Activated naive CD8-positive, alpha-beta T cell treated with anti-CD3 and anti-CD28 coated beads for 36 hours (primary cell): Measurements from ENCODE around the gene ENO1. TPM values are rescaled to one million over a fixed set of nuclear protein-coding genes. Genes with fewer than 3 reads are reported as not detected.
"Not testable (repeated sequence)": the region's sequence is repeated elsewhere in the genome, so short reads cannot be mapped to it uniquely, and the experiment has no call there.

Experiments
- DNase-seq: peaks from one replicate; pipeline ENCODE4 v3.0.0; 2021
- H3K27ac Mint-ChIP-seq: one replicate; pipeline ENCODE4 v1.8.0; 2022; ENCODE audit warnings: mild to moderate bottlenecking, moderate library complexity, mixed read lengths
- H3K27me3 Mint-ChIP-seq: one replicate; pipeline ENCODE4 v1.8.0; 2022; ENCODE audit warnings: mild to moderate bottlenecking, mixed read lengths
- H3K36me3 Mint-ChIP-seq: one replicate; pipeline ENCODE4 v1.8.0; 2021; ENCODE audit warnings: mild to moderate bottlenecking, mixed read lengths
- H3K4me1 Mint-ChIP-seq: one replicate; pipeline ENCODE4 v1.8.0; 2021; ENCODE audit warnings: mixed read lengths
- H3K4me3 Mint-ChIP-seq: one replicate; pipeline ENCODE4 v1.8.0; 2022; ENCODE audit warnings: mild to moderate bottlenecking, moderate library complexity, mixed read lengths
- H3K9me3 Mint-ChIP-seq: one replicate; pipeline ENCODE4 v1.8.0; 2022; ENCODE audit warnings: mixed read lengths
- total RNA-seq, 2 experiments: library from RNA; stranded (reverse); gene quantifications; one replicate each; pipeline ENCODE4 v1.2.3, GENCODE V29; 2021

ENO1 gene
- total RNA-seq, 2 experiments from 2014 or later, result 3,744 to 3,761 TPM

DNA sequence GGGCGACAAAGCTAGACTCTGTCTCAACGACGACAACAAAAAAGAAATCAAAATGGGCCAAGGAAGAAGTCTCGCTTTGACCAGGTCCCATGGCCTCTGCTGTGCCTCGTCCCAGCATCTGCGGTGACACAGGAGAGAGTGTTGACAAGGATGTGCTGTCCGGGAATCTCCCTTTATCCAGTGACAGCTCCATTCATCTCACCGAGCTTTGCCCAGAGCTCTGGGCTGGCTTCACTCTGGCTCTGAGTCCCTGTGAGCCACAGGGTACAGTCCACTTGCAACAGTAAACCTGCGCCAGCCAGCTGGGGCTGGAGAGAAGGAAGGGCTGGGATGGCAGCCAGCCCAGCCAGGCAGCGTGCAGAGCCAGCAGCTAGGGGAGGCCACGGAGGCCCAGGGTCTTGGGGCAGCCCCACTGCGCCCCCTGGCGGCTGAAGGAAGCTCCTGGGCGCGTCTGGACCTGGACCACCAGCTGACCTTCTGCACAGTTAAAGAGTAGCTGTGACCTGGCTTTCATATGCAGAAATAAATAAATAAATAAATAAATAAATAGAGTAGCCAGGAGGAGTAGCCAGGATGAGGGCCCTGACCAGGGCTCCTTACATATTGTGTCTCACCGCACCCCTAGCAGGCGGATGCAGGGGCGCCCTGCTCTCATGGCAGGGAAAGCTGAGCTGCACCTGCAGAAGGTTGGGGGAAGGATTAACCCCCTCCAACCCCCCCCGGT lies 29.7 kb downstream of the ENO1 start:
- H3K4me1 Mint-ChIP-seq, result peaks cover 6% of the 10 kb centered on the region
- no peaks in the 10 kb centered on the region for H3K27me3 Mint-ChIP-seq
- H3K36me3 Mint-ChIP-seq, result no peaks in the 10 kb centered on the region
- no peaks in the 10 kb centered on the region for H3K9me3 Mint-ChIP-seq
- peak; percentile 79 for DNase-seq
- no peak overlapping the region for H3K4me3 Mint-ChIP-seq
- no peak overlapping the region for H3K27ac Mint-ChIP-seq

GRCh38 chr1:8847990-8848389 lies 30.5 kb downstream of the ENO1 start:
- Mint-ChIP-seq H3K9me3 (no peaks in the 10 kb centered on the region), H3K27me3 (no peaks in the 10 kb centered on the region), H3K36me3 (no peaks in the 10 kb centered on the region), H3K4me1 (peaks cover 6% of the 10 kb centered on the region), H3K4me3 (no peak overlapping the region), H3K27ac (no peak overlapping the region)
- DNase-seq, result no peak

GRCh38 chr1:8846263-8846662 lies 32.2 kb downstream of the ENO1 start:
- Mint-ChIP-seq H3K36me3 (no peaks in the 10 kb centered on the region), H3K4me3 (no peak overlapping the region), H3K4me1 (peaks cover 6% of the 10 kb centered on the region), H3K27me3 (no peaks in the 10 kb centered on the region), H3K9me3 (no peaks in the 10 kb centered on the region), H3K27ac (no peak overlapping the region)
- DNase-seq, result no peak

DNA sequence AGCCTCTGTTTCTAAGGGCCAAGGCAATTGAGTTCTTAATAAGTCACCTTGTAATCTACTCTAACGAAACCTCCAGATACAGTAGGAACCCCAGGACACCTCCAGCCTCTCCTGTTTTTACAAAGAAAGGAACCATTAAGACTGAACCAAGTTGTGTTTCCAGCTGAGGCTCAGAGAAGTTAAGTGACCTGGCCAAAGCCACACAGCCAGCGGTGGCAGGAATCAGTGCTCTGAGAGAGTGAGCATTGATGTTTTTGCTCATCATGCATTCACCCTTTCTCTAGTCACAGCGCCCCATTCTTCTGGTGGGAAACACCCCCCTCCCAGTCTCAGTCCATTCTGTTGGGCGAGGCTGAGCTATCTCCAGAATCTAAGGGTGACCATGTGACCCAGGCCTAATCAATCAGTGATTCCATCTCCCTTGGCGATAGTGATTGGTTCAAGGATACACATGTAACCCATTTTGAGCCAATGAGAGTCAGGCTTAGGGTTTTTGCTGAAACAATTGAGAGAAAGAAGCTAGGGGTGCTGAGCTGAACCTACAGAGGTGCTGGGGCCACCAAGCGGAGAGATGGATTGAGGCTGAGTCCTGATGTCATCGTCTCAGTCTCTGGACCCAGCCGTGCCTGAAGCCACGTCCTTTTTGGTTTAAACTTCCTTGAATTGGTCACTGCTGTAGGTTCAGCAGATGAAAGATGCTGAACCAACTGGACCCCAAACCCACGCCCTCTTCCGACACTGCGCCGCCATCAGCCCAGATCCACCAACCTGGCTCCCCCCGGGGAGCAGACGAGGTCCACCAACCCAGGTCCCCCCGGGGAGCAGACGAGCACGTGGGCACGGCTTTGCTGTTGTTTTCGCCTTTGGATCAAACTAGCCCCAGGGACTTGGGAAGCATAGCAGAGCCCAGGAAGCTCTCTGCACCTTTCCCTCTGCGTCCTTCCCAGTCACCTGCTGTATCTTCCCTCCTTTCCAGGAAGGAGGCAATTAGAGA lies 33.1 kb downstream of the ENO1 start:
- H3K27ac Mint-ChIP-seq, result no peak overlapping the region
- peaks cover 6% of the 10 kb centered on the region for H3K4me1 Mint-ChIP-seq
- no peak overlapping the region for H3K4me3 Mint-ChIP-seq
- no peaks in the 10 kb centered on the region for H3K36me3 Mint-ChIP-seq
- peaks cover 1% of the 10 kb centered on the region for H3K9me3 Mint-ChIP-seq
- no peak for DNase-seq
- H3K27me3 Mint-ChIP-seq, result no peaks in the 10 kb centered on the region

- Mint-ChIP-seq H3K9me3 (peaks cover 3% of the 10 kb centered on the region), H3K4me1 (peaks cover 6% of the 10 kb centered on the region), H3K4me3 (no peak overlapping the region), H3K27ac (no peak overlapping the region), H3K36me3 (peaks cover 4% of the 10 kb centered on the region), H3K27me3 (no peaks in the 10 kb centered on the region)
- no peak for DNase-seq
Observed at GRCh38 chr1:8844501-8845006, 33.9 kb downstream of the ENO1 start.

DNA sequence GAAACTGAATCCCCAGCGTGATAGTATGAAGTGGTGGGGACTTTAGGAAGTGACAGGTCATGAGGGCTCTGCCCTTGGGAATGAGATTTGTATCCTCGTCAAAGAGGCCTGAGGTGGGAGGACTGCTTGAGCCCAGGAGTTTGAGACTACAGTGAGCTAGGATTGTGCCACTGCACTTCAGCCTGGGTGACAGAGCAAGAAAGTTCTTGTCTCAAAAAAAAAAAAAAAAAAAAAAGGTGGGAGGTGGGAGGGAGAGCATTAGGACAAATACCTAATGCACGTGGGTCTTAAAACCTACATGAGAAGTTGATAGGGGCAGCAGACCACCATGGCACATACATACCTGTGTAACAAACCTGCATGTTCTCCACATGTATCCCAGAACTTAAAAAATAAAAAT lies 37.1 kb downstream of the ENO1 start:
- Mint-ChIP-seq H3K9me3 (peaks cover 3% of the 10 kb centered on the region), H3K36me3 (peaks cover 4% of the 10 kb centered on the region), H3K27me3 (no peaks in the 10 kb centered on the region), H3K27ac (no peak overlapping the region), H3K4me1 (no peaks in the 10 kb centered on the region), H3K4me3 (no peak overlapping the region)
- no peak for DNase-seq

DNA sequence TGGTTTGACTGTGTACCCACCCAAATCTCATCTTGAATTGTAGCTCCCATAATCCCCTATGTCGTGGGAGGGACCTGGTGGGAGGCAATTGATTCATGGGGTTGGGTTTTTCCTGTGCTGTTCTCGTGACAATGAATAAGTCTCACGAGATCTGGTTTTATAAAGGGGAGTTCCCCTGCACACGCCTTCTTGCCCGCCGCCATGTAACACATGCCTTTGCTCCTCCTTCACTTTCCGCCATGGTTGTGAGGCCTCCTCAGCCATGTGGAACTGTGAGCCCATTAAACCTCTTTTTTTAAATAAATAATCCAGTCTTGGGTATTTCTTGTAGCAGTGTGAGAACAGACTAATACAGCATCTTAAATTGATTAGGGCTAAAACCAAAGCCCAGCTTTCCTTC lies 38.5 kb downstream of the ENO1 start:
- H3K9me3 Mint-ChIP-seq, result peaks cover 3% of the 10 kb centered on the region
- no peak for DNase-seq
- H3K27me3 Mint-ChIP-seq, result no peaks in the 10 kb centered on the region
- no peak overlapping the region for H3K27ac Mint-ChIP-seq
- no peaks in the 10 kb centered on the region for H3K4me1 Mint-ChIP-seq
- H3K36me3 Mint-ChIP-seq, result peaks cover 4% of the 10 kb centered on the region
- H3K4me3 Mint-ChIP-seq, result no peak overlapping the region

DNA sequence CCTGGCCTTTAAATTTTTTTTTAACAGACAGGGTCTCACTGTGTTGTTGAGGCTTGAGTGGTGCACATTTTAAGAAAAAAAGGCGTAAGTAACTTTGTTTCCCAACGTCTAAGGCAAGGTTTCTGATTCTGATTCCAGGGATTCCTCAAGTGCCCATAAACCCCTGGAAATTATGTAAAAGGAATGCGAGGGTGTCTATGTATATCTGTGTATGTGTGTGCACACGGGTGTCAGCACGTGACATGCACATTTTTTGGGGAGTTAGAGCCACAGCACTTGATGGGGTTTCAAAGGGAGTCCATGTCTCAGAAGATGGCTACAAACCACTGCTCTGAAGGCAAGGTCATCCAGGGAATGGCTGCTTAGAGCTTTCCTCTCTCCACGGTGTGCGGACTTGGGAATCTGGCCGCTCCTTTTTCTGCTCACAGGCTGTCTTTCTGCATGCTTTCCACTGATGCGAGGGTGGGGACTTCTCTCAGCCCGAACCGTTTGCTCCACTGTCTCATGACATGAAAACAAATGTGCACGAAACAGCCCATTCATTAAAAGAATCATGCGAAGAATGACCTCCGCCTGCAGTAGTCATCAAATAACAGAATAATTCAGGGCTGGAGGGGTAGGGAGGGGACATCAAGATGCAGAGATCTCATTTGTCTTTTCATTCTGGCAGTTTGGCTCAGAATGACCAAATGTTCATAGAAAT lies 42.4 kb downstream of the ENO1 start:
- Mint-ChIP-seq H3K4me3 (no peak overlapping the region), H3K9me3 (peaks cover 3% of the 10 kb centered on the region), H3K36me3 (peaks cover 4% of the 10 kb centered on the region), H3K27me3 (no peaks in the 10 kb centered on the region), H3K4me1 (no peaks in the 10 kb centered on the region), H3K27ac (no peak overlapping the region)
- DNase-seq, result no peak

DNA sequence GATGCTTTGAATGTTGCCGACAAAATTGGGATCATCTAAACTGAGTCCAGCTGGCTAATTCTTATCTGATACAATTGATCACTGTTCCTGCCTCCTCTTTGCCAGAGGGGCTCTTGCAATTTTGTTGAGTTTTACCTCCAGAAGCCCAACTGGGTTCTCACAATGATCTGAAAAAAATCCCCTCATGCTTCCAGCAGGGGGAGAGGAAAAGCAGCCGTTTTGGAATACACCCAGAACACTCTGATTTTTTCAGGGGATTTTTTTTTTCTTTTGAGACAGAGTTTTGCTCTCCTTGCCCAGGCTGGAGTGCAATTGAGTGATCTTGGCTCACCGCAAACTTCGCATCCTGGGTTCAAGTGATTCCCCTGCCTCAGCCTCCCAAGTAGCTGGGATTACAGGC lies 47.1 kb downstream of the ENO1 start:
- Mint-ChIP-seq H3K36me3 (no peaks in the 10 kb centered on the region), H3K9me3 (no peaks in the 10 kb centered on the region), H3K4me1 (peaks cover 10% of the 10 kb centered on the region)

GRCh38 chr1:8830732-8831131 lies 47.8 kb downstream of the ENO1 start:
- DNase-seq, H3K36me3 Mint-ChIP-seq, H3K9me3 Mint-ChIP-seq, H3K27ac Mint-ChIP-seq, H3K4me3 Mint-ChIP-seq, H3K27me3 Mint-ChIP-seq, H3K4me1 Mint-ChIP-seq: not testable (repeated sequence)

More for the DNA sequence above, 47.1 kb downstream of the ENO1 start:
- H3K27me3 Mint-ChIP-seq, result no peaks in the 10 kb centered on the region
- no peak for DNase-seq
- H3K4me3 Mint-ChIP-seq, result no peak overlapping the region
- H3K27ac Mint-ChIP-seq, result no peak overlapping the region

DNA sequence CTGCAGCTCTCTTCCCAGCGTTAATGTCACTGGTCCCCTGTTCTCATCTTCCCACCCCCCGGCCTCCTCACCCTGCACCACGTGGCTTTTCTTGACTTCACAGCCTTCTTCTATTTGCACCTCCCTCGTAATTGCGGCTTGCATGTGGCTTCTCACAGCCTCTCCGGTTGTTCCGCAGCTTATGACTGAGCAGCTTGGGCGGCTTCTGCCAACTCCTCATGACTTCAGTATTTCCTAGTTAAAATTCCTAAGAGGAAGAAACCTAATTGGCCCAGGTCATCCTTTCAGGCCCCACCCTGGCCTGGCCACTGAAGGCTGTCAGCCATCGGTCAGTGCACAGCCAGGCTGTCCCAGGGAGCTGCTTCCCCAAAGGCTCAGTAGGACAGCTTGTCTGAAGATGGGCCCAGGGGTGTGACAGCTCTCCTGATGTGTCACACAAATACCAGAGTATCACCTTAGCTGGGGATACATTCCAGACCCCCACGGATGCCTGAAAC lies 52.5 kb downstream of the ENO1 start:
- no peak for DNase-seq
- H3K36me3 Mint-ChIP-seq, result no peaks in the 10 kb centered on the region
- peaks cover 10% of the 10 kb centered on the region for H3K4me1 Mint-ChIP-seq
- no peak overlapping the region for H3K4me3 Mint-ChIP-seq
- H3K27me3 Mint-ChIP-seq, result no peaks in the 10 kb centered on the region
- H3K9me3 Mint-ChIP-seq, result no peaks in the 10 kb centered on the region
- no peak overlapping the region for H3K27ac Mint-ChIP-seq

DNA sequence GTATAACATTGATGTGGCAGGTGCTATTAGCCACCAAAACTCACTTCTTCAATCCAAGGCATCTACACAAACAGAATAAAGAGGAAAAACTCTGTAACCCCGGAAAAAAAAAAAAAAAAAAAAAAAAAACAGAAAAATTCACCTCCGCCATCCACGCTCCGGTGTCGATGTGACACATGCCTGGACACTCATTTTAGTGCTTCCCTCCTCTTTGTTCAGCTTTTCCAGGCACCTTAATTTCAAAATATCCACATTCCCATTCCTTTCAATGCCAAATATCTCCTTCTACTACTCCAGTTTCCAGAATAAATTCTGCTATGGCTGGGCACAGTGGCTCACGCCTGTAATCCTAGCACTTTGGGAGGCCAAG lies 55.2 kb downstream of the ENO1 start:
- peaks cover 4% of the 10 kb centered on the region for H3K4me1 Mint-ChIP-seq
- H3K27ac Mint-ChIP-seq, result no peak overlapping the region
- H3K9me3 Mint-ChIP-seq, result no peaks in the 10 kb centered on the region
- no peak for DNase-seq
- no peaks in the 10 kb centered on the region for H3K27me3 Mint-ChIP-seq
- no peaks in the 10 kb centered on the region for H3K36me3 Mint-ChIP-seq
- H3K4me3 Mint-ChIP-seq, result no peak overlapping the region

GRCh38 chr1:8822373-8823294 lies 55.9 kb downstream of the ENO1 start:
- no peaks in the 10 kb centered on the region for H3K27me3 Mint-ChIP-seq
- H3K4me3 Mint-ChIP-seq, result no peak overlapping the region
- no peak overlapping the region for H3K27ac Mint-ChIP-seq
- H3K4me1 Mint-ChIP-seq, result peaks cover 7% of the 10 kb centered on the region
- H3K9me3 Mint-ChIP-seq, result no peaks in the 10 kb centered on the region
- H3K36me3 Mint-ChIP-seq, result no peaks in the 10 kb centered on the region
- no peak for DNase-seq

DNA sequence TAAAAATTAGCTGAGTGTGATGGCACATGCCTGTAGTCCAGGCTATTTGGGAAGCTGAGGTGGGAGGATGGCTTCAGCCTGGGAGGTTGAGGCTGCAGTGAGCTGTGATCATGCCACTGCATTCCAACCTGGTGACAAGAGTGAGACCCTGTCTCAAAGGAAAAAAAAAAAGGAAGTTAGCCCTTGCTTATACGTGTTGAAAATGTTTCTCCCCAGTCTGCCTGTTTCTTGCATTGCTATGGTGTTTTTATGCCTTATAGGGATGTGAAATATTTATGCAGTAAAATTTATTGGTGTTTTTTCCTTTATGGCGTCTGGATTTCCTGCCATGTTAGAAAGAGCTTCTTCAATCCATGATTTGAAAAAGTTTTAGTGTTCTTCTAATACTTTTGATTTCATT lies 57.4 kb downstream of the ENO1 start:
- DNase-seq, result no peak
- Mint-ChIP-seq H3K27me3 (no peaks in the 10 kb centered on the region), H3K9me3 (no peaks in the 10 kb centered on the region), H3K27ac (no peak overlapping the region), H3K4me1 (peaks cover 10% of the 10 kb centered on the region), H3K36me3 (no peaks in the 10 kb centered on the region), H3K4me3 (no peak overlapping the region)
